HepG2 (cell line): ENCODE data around the gene ENTPD6. TPM values are rescaled to one million over a fixed set of nuclear protein-coding genes. Genes with fewer than 3 reads are reported as not detected.

Source experiments
- ARID3A ChIP-seq: IDR thresholded peaks from 2 replicates; pipeline ENCODE4 v1.6.1; 2012; ENCODE audit warnings: low read depth, low read length, improper control_type of control experiment
- ASH2L ChIP-seq: fragments of 300-600, 200-600 bp; sonication (generic); IDR thresholded peaks from 2 replicates; pipeline ENCODE4 v1.7.0; 2017; ENCODE audit warnings: low read depth, mild to moderate bottlenecking, moderate library complexity, mixed read lengths, low read length; ENCODE audit not compliant: insufficient read length
- ATF7-NPFF ChIP-seq: sonication (generic); formaldehyde crosslinking; IDR thresholded peaks from 2 replicates; pipeline ENCODE4 v1.8.1; 2023; ENCODE audit warnings: mild to moderate bottlenecking, low read depth, missing genetic modification reagents, moderate library complexity
- CENPBD1 ChIP-seq: sonication (generic); formaldehyde crosslinking; IDR thresholded peaks from 2 replicates; pipeline ENCODE4 v1.8.0; 2022; ENCODE audit warnings: missing genetic modification reagents, low read depth, mild to moderate bottlenecking, borderline replicate concordance
- EHMT2 ChIP-seq: fragments of 200-600 bp; sonication (generic); IDR thresholded peaks from 2 replicates; pipeline ENCODE4 v1.7.0; 2017; ENCODE audit warnings: antibody characterized with exemption, low read depth, low read length, borderline replicate concordance
- EP300 ChIP-seq, 3 experiments: sonication (generic) in 1 of 3; formaldehyde crosslinking in 1 of 3; IDR thresholded peaks; 2 replicates each; pipeline versions ENCODE4 v1.5.1 to v1.6.1; 2011 to 2020; ENCODE audit warnings: low read depth in 2 of 3, low read length in 2 of 3, borderline replicate concordance in 1 of 3, improper control_type of control experiment in 1 of 3, mild to moderate bottlenecking in 1 of 3, missing genetic modification reagents in 1 of 3, moderate library complexity in 1 of 3
- HOXA9 ChIP-seq: sonication (generic); formaldehyde crosslinking; IDR thresholded peaks from 2 replicates; pipeline ENCODE4 v1.8.1; 2022; ENCODE audit warnings: missing genetic modification reagents, mild to moderate bottlenecking, moderate library complexity, borderline replicate concordance
- KAT7 ChIP-seq: IDR thresholded peaks from 2 replicates; pipeline ENCODE4 v1.6.1; 2018; ENCODE audit warnings: borderline replicate concordance, missing compliant biosample characterization
- NCOR1 ChIP-seq: fragments of 200-600 bp; sonication (generic); IDR thresholded peaks from 2 replicates; pipeline ENCODE4 v1.7.0; 2017; ENCODE audit warnings: antibody characterized with exemption, low read length, borderline replicate concordance
- SIX4 ChIP-seq: sonication (generic); formaldehyde crosslinking; IDR thresholded peaks from 2 replicates; pipeline ENCODE4 v1.4.0; 2020; ENCODE audit warnings: missing genetic modification reagents
- TRIM24 ChIP-seq: sonication (generic); formaldehyde crosslinking; IDR thresholded peaks from 2 replicates; pipeline ENCODE4 v1.8.0; 2022; ENCODE audit warnings: mild to moderate bottlenecking, missing genetic modification reagents
- ZNF318 ChIP-seq: sonication (generic); formaldehyde crosslinking; IDR thresholded peaks from 2 replicates; pipeline ENCODE4 v1.4.0; 2020; ENCODE audit warnings: mild to moderate bottlenecking, missing genetic modification reagents
- ZNF362 ChIP-seq: sonication (generic); formaldehyde crosslinking; IDR thresholded peaks from 2 replicates; pipeline ENCODE4 v1.4.0; 2020; ENCODE audit warnings: missing genetic modification reagents, mild to moderate bottlenecking, borderline replicate concordance
- ZNF747 ChIP-seq: sonication (generic); formaldehyde crosslinking; IDR thresholded peaks from 2 replicates; pipeline ENCODE4 v1.8.1; 2023; ENCODE audit warnings: missing genetic modification reagents, mild to moderate bottlenecking, borderline replicate concordance
- polyA plus RNA-seq, 8 experiments: library from polyadenylated mRNA; depleted of rRNA in 3 of 8; stranded (reverse) in 7 of 8; unstranded in 1 of 8; fragments of >200 nt; fragmentation: Illumina TruSeq in 4 of 8; extraction: Trizol in 4 of 8; gene quantifications; 2 replicates each; pipeline versions ENCODE4 v1.2.1 to v1.2.3, GENCODE V29; 2011 to 2016; ENCODE audit warnings: low read depth in 4 of 8, missing spikeins in 1 of 8, mixed read lengths in 1 of 8; ENCODE audit not compliant: insufficient read depth in 1 of 8
- total RNA-seq, 5 experiments: library from RNA; depleted of rRNA; stranded (reverse); fragments of >200 nt; fragmentation: Illumina TruSeq; extraction: Trizol; gene quantifications; 2 replicates each; pipeline ENCODE4 v1.2.3, GENCODE V29; 2016; ENCODE audit warnings: low read depth in 1 of 5

The ENTPD6 gene
- total and polyA plus RNA-seq, 2 of the 13 experiments (the other 11 are each of a cell fraction or from before 2014, with no cell fraction given) = 164 to 172 TPM

GRCh38 chr20:25173886-25174308 is 21.6 kb upstream of the ENTPD6 start (continued):
- TF ChIP-seq EP300 (IDR thresholded peaks at IDR 0.05; ENCODE audit: low read depth in 2 of 2, low read length in 2 of 2) (peak in 1 of 2 experiments; percentile 88; a peak in 2 of 4 replicates), EP300 (CRISPR knock-in tag; IDR thresholded peaks at IDR 0.05; ENCODE audit: borderline replicate concordance) (peak; percentile 73), ASH2L (peak; percentile 87), ZNF362 (CRISPR knock-in tag) (0 out of 2 replicates have a peak, but pooled peaks have one; percentile 31), NCOR1 (peak; percentile 81; the same call in 1 of the 2 replicates), HOXA9 (no peak), ZNF318 (no peak), SIX4 (peak; percentile 16; the same call in 1 of the 2 replicates), KAT7 (CRISPR knock-in tag) (0 out of 2 replicates have a peak, but pooled peaks have one; percentile 49), ZNF747 (CRISPR knock-in tag) (no peak), TRIM24 (CRISPR knock-in tag) (peak; percentile 79; the same call in 1 of the 2 replicates), ARID3A (peak; percentile 87), ATF7-NPFF (CRISPR knock-in tag) (no peak), CENPBD1 (no peak), EHMT2 (peak; percentile 95)
